PC-9 (cell line): Measurements from ENCODE around the gene HES2. TPM values are rescaled to one million over a fixed set of nuclear protein-coding genes. Genes with fewer than 3 reads are reported as not detected.
A peak's percentile ranks its signal among the peaks of the same experiment; 100 is the strongest.
"Not testable (repeated sequence)": the region's sequence is repeated elsewhere in the genome, so short reads cannot be mapped to it uniquely, and the experiment has no call there.

ENCODE experiments used
- BruUV-seq: library from RNA; stranded (reverse); fragments of 400-500 nt; replicated peaks from 2 replicates; lab custom pipeline; 2021; lab: Mats Ljungman, UMichigan
- CTCF ChIA-PET: fragments of 300-600 bp; sonication (Branson Sonifier 250); formaldehyde crosslinking; loops from one replicate; lab custom pipeline; 2022; ENCODE audit warnings: antibody characterized with exemption; lab: Charles Lee
- POLR2A ChIA-PET: fragments of 300-600 bp; sonication (Branson Sonifier 250); formaldehyde crosslinking; loops from one replicate; lab custom pipeline; 2022; ENCODE audit warnings: antibody characterized with exemption; ENCODE audit not compliant: unreplicated experiment; lab: Charles Lee
- DNase-seq, 2 experiments: peaks; one replicate each; pipeline versions ENCODE4 v3.0.0 to v3.0.0-alpha.2; 2015 to 2022; ENCODE audit warnings: mixed read lengths in 1 of 2
- H2AFZ ChIP-seq: fragments of 200-600 bp; sonication (generic); 2 replicates; pipeline ENCODE4 v1.8.1; 2017; ENCODE audit warnings: antibody characterized with exemption
- H3F3A ChIP-seq: fragments of 200-600 bp; sonication (generic); 2 replicates; pipeline ENCODE4 v1.8.1; 2017; ENCODE audit warnings: antibody characterized with exemption, mild to moderate bottlenecking, low read depth; ENCODE audit not compliant: insufficient read depth
- H3K27ac ChIP-seq: fragments of 200-600 bp; sonication (generic); 2 replicates; pipeline ENCODE4 v1.6.1; 2016; ENCODE audit warnings: mixed run types
- H3K27me3 ChIP-seq: fragments of 200-600 bp; sonication (generic); 2 replicates; pipeline ENCODE4 v1.6.1; 2016; ENCODE audit warnings: low read depth, mixed run types; ENCODE audit not compliant: insufficient read depth
- H3K36me3 ChIP-seq: fragments of 200-600 bp; sonication (generic); 2 replicates; pipeline ENCODE4 v1.6.1; 2016; ENCODE audit warnings: low read depth, mixed run types
- H3K4me1 ChIP-seq: fragments of 200-600 bp; sonication (generic); replicated peaks from 2 replicates; pipeline ENCODE4 v1.6.1; 2016; ENCODE audit warnings: mixed run types; ENCODE audit not compliant: insufficient read depth
- H3K4me2 ChIP-seq: fragments of 200-600 bp; sonication (generic); 2 replicates; pipeline ENCODE4 v1.6.1; 2017; ENCODE audit warnings: mixed run types
- H3K4me3 ChIP-seq: fragments of 200-600 bp; sonication (generic); 2 replicates; pipeline ENCODE4 v1.6.1; 2016; ENCODE audit warnings: mixed run types
- H3K79me2 ChIP-seq: fragments of 200-600 bp; sonication (generic); 2 replicates; pipeline ENCODE4 v1.6.1; 2017; ENCODE audit warnings: low read depth, mixed run types
- H3K9me2 ChIP-seq: fragments of 200-600 bp; sonication (generic); 2 replicates; pipeline ENCODE4 v1.8.1; 2017; ENCODE audit warnings: mild to moderate bottlenecking; ENCODE audit not compliant: insufficient read depth
- H3K9me3 ChIP-seq: fragments of 200-600 bp; sonication (generic); 2 replicates; pipeline ENCODE4 v1.8.1; 2016; ENCODE audit warnings: low read depth; ENCODE audit not compliant: insufficient read depth
- H4K20me1 ChIP-seq: fragments of 200-600 bp; sonication (generic); 2 replicates; pipeline ENCODE4 v1.8.1; 2017; ENCODE audit not compliant: insufficient read depth
- EZH2 ChIP-seq: fragments of 200-600 bp; sonication (generic); IDR thresholded peaks from 2 replicates; pipeline ENCODE4 v1.8.0; 2017; ENCODE audit warnings: antibody characterized with exemption, low read depth
- intact Hi-C: fragments of 100-400 bp; cut with micrococcal nuclease; formaldehyde crosslinking; loops from one replicate; pipeline ENCODE4 v1.10.0; 2022; ENCODE audit not compliant: unreplicated experiment
- microRNA-seq: library from miRNA; unstranded; fragments of <30 nt; microRNA quantifications from one replicate; pipeline ENCODE4 v1.2.0, GENCODE V29; 2021; ENCODE audit warnings: borderline number of aligned reads, borderline replicate concordance
- total RNA-seq: library from RNA; stranded (reverse); gene quantifications from 2 replicates; pipeline ENCODE4 v1.2.3, GENCODE V29; 2021
- TF ChIP-seq, protein P1 (sequence below): fragments of 200-600 bp; sonication (generic); conservative IDR thresholded peaks from 2 replicates; pipeline ENCODE4 v1.6.1; 2017; ENCODE audit warnings: mixed run types, antibody characterized with exemption, mild to moderate bottlenecking, moderate library complexity

HES2 gene
- total RNA-seq, 1 experiment from 2014 or later: 2.1 TPM

DNA sequence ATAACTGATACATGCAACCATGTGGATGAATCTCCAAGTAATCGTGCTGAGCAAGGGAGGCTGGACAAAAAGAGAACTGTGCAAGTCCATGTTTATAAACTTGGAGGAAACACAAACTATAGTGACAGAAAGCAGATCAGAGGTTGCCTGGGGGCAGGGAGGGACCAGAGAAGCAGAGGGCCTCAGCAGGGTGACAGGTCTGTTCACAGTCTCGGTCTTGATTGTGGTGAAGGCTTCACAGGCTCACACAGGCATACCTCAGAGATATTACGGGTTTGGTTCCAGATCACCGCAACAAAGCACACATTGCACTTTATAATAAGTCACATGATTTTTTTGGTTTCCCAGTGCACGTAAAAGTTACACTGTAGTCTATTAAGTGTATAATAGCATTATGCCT lies 54.7 kb downstream of the HES2 start:
- Histone ChIP-seq H3K9me2 (no peaks in the 10 kb centered on the region), H3K79me2 (no peaks in the 10 kb centered on the region), H2AFZ (no peak overlapping the region), H3K9me3 (no peaks in the 10 kb centered on the region), H3K4me1 (0 out of 2 replicates have a peak, but pooled peaks cover 5% of the 10 kb centered on the region), H3F3A (no peaks in the 10 kb centered on the region; the same call in 1 of the 2 replicates), H4K20me1 (no peaks in the 10 kb centered on the region), H3K4me3 (no peak overlapping the region), H3K27me3 (no peaks in the 10 kb centered on the region), H3K27ac (no peak overlapping the region), H3K36me3 (no peaks in the 10 kb centered on the region), H3K4me2 (no peak overlapping the region)
- TF ChIP-seq, protein P1, sequence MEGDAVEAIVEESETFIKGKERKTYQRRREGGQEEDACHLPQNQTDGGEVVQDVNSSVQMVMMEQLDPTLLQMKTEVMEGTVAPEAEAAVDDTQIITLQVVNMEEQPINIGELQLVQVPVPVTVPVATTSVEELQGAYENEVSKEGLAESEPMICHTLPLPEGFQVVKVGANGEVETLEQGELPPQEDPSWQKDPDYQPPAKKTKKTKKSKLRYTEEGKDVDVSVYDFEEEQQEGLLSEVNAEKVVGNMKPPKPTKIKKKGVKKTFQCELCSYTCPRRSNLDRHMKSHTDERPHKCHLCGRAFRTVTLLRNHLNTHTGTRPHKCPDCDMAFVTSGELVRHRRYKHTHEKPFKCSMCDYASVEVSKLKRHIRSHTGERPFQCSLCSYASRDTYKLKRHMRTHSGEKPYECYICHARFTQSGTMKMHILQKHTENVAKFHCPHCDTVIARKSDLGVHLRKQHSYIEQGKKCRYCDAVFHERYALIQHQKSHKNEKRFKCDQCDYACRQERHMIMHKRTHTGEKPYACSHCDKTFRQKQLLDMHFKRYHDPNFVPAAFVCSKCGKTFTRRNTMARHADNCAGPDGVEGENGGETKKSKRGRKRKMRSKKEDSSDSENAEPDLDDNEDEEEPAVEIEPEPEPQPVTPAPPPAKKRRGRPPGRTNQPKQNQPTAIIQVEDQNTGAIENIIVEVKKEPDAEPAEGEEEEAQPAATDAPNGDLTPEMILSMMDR: no peak
- TF ChIP-seq EZH2: no peak
- BruUV-seq: no TSS peak
- ChIA-PET CTCF (interaction anchor here (0.6 to 0.8 kb wide), 4 partner anchors 13 to 171 kb away, joined by 3 to 10 read pairs (median 4); no protein-coding TSS in a partner anchor), POLR2A (no interaction called here)
- intact Hi-C loops: no loop called here
- peak in 1 of 2 experiments; percentile 29 for DNase-seq

- peak in 1 of 2 experiments; percentile 72 for DNase-seq
- H4K20me1 ChIP-seq, H3K27me3 ChIP-seq, H3F3A ChIP-seq, H2AFZ ChIP-seq, H3K4me2 ChIP-seq, H3K36me3 ChIP-seq, H3K4me3 ChIP-seq, H3K79me2 ChIP-seq, H3K9me3 ChIP-seq, H3K4me1 ChIP-seq, POLR2A ChIA-PET, BruUV-seq, H3K27ac ChIP-seq, H3K9me2 ChIP-seq: not testable (repeated sequence)
- CTCF ChIA-PET: interaction anchor here (0.7 to 1.7 kb wide), 5 partner anchors 8 to 127 kb away, joined by 3 to 8 read pairs (median 3); no protein-coding TSS in a partner anchor
- TF ChIP-seq, protein P1: peak; percentile 69; the same call in 1 of the 2 replicates
- intact Hi-C loops: loop anchor here (1.0 kb wide), 3 partner anchors 22 to 75 kb away; no protein-coding TSS in a partner anchor
Measured at GRCh38 chr1:6363085-6363884, 56.4 kb downstream of the HES2 start.

Small RNA genes lying within 50 kb of the gene (microRNA-seq; reads per million reads assigned to microRNA genes)
- gene MIR4252: not detected

Other genes starting within 250 kb of the HES2 start
- gene CHD5, start 239.6 kb downstream of the HES2 start, total RNA-seq: 0.50 and 0.63 TPM in 2 replicates
- 408 and 447 TPM in 2 replicates for gene RPL22, start 220.3 kb downstream of the HES2 start, total RNA-seq
- gene RNF207, start 213.8 kb downstream of the HES2 start, total RNA-seq: 49.3 and 53.1 TPM in 2 replicates
- 43.9 and 44.3 TPM in 2 replicates for gene ICMT, start 184.0 kb downstream of the HES2 start, total RNA-seq
- not detected in 2 replicates for gene HES3, start 175.7 kb downstream of the HES2 start, total RNA-seq
- gene GPR153, start 158.8 kb downstream of the HES2 start, total RNA-seq: 7.9 and 8.0 TPM in 2 replicates
- gene ACOT7, start 26.2 kb downstream of the HES2 start, total RNA-seq: 62.2 and 70.2 TPM in 2 replicates
- gene ESPN, start 4.9 kb upstream of the HES2 start, total RNA-seq: 18.6 and 32.3 TPM in 2 replicates
- 12.3 and 21.1 TPM in 2 replicates for gene TNFRSF25, start 46.3 kb upstream of the HES2 start, total RNA-seq
- 11.3 and 12.6 TPM in 2 replicates for gene PLEKHG5, start 71.7 kb upstream of the HES2 start, total RNA-seq
- 17.6 and 28.4 TPM in 2 replicates for gene NOL9, start 134.6 kb upstream of the HES2 start, total RNA-seq
- not detected in 2 replicates for gene TAS1R1, start 135.4 kb upstream of the HES2 start, total RNA-seq
- gene ZBTB48, start 160.1 kb upstream of the HES2 start, total RNA-seq: 17.2 and 25.5 TPM in 2 replicates
- 20.6 and 24.4 TPM in 2 replicates for gene KLHL21, start 182.9 kb upstream of the HES2 start, total RNA-seq
- gene PHF13, start 193.8 kb upstream of the HES2 start, total RNA-seq: 18.2 and 20.9 TPM in 2 replicates
- 14.6 and 18.7 TPM in 2 replicates for gene THAP3, start 204.9 kb upstream of the HES2 start, total RNA-seq